IPS-18c (cell line): ENCODE results near the gene NELFB.

Experiments used
- H3K4me3 ChIP-seq: 2 replicates; pipeline ENCODE4 v1.7.0; 2013; ENCODE audit warnings: low read depth, mild to moderate bottlenecking, low read length, moderate library complexity; ENCODE audit not compliant: insufficient read depth
- H3K9me3 ChIP-seq: one replicate; pipeline ENCODE4 v1.6.1; 2013; ENCODE audit warnings: mild to moderate bottlenecking, low read length, moderate library complexity; ENCODE audit not compliant: control insufficient read depth, insufficient read depth

NELFB gene

GRCh38 chr9:137281345-137282116, 26.4 kb downstream of the NELFB start:
- no peaks in the 10 kb centered on the region for H3K9me3 ChIP-seq
- peak overlapping the region; percentile 58 for H3K4me3 ChIP-seq

DNA sequence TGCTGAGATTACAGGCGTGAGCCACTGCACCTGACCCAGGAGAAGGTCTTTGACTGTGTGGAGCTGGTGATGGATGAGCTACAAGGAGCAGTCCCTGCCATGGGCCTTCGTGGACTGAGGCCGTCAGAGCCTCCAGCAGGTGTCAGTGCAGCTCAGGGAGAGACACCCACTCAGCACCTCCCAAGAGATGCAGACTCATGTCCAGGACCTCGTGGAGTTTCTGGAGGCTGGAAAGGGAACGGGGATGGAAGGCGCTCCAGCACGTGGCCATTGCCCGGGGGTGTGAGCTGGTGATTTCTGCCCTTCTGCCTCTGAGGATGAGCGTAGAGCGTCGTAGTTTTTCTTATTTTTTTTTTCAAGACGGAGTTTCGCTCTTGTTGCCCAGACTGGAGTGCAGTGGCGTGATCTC, 31.9 kb downstream of the NELFB start:
- no peaks in the 10 kb centered on the region for H3K9me3 ChIP-seq
- H3K4me3 ChIP-seq = no peak overlapping the region

DNA sequence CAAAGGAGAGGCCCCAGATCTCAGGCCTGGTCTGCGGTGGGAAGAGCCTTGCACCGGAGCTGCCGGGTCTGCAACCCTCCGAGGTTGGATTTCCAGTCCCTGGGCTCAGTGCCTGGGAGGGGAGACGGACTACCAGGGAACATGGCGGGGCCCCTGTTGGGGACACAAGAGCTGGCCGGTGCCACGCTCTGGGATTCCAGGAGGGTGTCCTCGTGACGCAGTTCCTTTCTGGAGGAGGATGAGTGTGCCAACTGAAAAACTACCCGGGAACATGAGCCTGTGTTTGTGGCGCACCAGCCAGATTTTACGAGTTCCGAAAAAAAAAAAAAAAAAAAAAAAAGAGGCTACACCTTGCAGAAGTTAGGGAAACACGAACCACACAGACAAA, 38.0 kb downstream of the NELFB start:
- no peak overlapping the region for H3K4me3 ChIP-seq

DNA sequence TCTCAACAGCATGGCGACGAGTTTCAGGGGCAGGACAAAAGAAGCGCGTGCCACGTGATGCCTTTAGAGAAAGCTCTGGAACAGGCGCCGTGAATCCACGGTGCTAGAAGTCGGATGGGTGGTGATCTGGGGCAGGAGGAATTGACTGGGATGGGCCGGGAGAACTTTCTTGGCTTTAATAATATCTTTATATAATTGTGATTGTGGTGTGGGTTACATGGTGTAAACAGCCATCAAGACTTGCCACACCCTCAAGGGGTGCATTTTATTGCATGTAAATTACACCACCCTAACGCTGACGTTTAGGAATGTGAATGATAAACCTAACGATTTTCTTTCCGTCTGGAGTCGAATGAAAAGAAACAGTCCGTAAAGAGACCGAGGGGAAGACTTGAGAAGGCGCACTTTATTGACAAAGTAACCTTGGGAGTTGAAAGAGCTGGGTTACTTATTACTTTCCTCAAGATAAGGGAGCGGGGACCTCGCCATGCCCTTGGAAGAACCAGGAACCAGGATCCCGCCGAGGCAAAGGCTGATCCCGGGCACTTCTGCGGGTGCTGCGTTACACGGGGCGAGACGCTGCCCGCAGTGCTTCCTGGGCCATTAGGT, 38.5 kb downstream of the NELFB start:
- Histone ChIP-seq H3K4me3 (no peak overlapping the region), H3K9me3 (peaks cover 3% of the 10 kb centered on the region)

More for the DNA sequence above, 38.0 kb downstream of the NELFB start:
- H3K9me3 ChIP-seq = peaks cover 3% of the 10 kb centered on the region

DNA sequence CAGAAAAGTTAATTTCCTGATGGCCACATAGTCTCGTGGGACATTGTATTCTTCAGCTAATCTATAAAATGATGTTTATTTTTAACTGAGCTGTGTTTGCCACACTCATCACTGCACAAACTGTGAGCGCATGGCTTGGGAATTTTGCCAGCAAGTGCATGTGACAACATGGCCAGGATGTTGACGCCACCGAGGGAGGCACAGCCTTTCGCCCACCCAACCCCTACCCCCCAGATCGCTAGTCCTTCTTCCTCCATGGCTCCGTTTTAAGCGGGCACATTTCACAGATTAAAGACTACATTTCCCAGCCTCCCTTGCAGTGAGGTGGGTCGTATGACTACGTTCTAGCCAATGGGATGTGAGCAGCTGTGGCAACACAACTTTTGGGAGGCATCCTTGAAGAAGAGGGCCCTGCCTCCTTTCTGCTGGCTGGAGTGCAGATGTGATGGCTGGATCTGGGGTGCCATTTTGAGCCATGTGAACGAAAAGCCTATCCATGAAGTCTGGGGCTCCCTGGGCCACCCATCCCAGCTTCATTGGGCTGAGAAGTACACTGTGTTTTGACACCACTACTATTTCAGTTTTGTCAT, 39.1 kb downstream of the NELFB start:
- Histone ChIP-seq H3K9me3 (peaks cover 3% of the 10 kb centered on the region), H3K4me3 (no peak overlapping the region)

DNA sequence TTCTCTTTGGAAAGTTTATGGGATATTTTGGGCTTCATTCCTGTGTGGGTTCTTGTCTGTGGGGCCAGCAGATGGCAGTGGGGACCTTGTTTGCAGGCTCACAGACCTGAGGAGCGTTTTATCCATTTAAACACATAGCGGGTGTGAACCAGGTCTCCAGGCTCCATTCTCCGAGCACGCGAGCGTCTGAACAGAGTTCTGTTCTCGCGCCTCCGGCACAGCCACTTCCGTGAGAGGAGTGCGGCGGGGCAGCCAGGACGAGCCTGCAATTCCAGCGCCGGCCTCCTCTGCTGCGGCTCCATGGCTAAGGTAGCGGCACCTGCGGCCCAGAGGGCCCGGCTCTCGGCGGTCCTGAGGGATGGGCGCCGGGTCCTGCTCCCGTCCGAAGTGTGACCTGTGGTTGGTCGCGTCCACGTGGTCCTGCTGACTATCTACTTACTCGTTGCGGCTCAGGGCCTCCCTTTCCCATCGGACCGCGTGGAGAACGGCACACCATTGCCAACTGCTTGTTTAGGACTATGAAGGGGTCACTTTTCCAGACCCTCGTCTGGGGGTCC, 39.6 kb downstream of the NELFB start:
- Histone ChIP-seq H3K9me3 (peaks cover 3% of the 10 kb centered on the region), H3K4me3 (peak overlapping the region; percentile 16; the same call in 1 of the 2 replicates)

DNA sequence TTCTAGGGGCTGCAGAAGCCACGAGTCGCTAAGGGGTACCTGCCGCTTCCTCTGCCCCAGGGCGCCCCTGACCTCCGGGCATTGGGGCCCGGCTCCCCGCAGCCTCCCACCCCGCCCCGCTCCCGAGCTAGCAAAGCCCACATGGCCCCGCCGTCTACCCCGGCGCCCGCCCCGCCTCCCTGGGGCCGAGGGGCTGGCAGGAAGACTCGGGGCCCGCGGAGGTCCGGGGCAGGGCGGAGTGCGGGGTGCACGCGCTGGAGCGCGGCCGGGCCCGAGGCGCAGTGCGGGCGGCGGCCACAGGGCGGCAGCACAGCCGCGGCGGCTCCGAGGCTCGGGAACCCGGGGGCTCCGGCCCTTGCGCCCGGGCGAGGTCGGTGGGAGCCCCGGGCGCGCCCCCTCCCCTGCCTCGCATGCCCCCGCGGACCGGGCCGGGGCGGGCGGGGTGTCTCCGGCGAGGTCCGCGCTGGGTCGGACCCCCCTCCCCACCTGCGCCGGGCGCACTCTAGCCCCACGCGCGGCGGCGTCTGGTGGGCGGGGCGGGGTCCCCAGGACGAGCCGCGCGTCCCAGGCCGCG, 40.2 kb downstream of the NELFB start:
- peaks cover 5% of the 10 kb centered on the region for H3K9me3 ChIP-seq
- H3K4me3 ChIP-seq = peak overlapping the region; percentile 31; the same call in 1 of the 2 replicates

DNA sequence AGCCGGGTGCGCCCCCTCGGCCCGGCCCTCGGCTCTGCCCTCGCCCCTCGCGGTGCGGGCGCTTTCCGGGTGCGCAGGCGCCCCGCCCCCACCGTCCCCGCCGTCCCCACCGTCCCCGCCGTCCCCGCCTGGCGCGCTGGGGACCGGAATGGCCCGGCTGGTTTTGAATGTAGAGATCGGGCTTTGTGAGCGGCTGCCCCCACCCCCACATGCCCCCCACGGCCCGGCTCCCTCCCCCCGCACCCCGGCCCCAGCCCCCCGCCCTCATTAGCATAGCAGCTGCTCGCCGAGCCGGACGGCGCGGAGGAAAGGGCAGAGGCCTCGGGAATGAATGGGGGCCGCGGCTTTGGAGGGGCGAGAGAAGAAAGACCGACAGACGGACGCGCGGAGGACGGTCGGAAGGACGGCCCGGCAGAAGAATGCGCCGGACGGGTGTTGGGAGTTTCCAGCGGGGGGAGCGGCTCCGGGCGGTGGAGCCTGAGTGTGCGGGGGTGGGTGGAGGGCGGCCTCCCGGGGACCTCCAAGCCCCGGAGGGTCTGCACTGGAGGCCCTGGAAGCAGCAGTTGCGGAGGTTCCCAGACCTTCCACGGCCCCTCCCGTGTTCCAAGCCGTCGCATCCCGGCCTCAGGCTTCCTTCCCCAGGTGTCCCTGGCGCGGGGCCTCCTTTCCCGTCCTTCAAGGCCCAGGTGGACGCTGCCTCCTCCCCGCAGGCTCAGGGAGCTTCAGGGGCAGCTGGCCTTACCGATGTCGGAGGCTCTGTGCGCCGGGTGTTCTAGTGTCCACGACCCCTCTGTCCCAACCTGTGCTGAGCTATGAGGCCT, 40.9 kb downstream of the NELFB start:
- Histone ChIP-seq H3K9me3 (peaks cover 5% of the 10 kb centered on the region), H3K4me3 (peak overlapping the region; percentile 34)

DNA sequence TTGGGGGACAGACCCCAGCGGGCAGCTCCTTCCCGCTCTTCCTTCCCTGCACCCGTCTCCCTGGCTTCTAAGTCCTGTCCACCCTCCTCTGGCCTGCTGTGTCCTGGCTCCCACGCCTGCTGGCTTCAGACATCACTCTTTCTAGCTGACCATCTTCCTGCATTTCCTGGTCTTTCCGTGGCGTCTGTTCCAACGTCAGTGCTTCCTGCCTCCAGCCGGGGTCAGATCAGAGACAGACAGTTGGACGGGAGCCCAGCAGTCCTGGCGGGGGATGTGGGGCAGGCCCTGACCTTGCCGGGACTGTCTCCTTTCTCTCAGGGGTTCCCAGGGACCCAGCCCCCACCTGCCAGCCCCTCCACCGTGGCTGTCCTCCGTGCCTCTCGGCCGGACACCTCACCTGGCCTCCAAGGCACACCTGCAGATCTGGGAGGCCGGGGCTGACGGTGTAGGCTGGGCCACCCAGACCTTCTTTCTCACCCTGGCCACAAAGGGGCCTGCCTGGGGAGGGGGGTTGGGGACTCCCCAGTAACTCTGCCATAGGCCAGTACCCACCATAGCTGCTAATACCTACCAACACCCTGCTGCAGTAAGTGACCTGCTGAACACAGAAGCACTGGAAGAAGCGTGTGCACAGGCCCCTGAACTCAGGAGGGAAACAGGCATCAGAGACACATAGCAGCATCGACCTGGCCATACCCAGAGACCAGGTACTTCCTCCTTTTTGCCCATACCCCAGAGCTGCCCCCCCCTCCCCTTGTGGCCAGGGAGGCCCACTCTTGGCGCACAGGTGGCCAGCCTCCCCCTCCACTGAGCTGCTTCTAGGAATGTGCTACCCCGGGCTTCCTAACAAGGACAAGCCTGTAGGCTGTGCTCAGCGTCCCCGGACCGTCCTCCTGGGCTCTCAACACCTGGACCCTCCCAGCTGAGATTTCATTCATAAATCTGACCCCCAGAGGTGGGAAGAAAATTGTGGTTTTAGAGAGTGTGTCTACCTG, 41.8 kb downstream of the NELFB start:
- Histone ChIP-seq H3K4me3 (peak overlapping the region; percentile 34), H3K9me3 (peaks cover 5% of the 10 kb centered on the region)

DNA sequence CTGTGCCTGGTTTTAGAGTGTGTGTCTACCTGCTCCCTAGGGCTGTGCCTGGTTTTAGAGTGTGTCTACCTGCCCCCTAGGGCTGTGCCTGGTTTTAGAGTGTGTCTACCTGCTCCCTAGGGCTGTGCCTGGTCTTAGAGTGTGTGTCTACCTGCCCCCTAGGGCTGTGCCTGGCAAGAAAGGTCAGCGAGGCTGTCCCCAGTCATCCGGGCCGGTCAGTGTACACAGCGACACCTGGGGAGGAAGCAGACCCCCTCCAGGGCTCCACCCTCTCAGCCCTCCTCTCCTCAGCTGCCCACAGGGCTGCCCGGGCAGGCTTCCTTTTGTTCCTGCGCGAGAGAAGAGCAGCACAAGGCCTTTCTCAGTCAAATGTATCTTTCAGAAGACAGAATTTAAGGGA, 42.8 kb downstream of the NELFB start:
- H3K4me3 ChIP-seq = 0 out of 2 replicates have a peak overlapping the region, but pooled peaks have one; percentile 9
- H3K9me3 ChIP-seq = peaks cover 5% of the 10 kb centered on the region

- Histone ChIP-seq H3K4me3 (peak overlapping the region; percentile 92), H3K9me3 (peaks cover 5% of the 10 kb centered on the region)
Observed at GRCh38 chr9:137298401-137299202, 43.5 kb downstream of the NELFB start.

DNA sequence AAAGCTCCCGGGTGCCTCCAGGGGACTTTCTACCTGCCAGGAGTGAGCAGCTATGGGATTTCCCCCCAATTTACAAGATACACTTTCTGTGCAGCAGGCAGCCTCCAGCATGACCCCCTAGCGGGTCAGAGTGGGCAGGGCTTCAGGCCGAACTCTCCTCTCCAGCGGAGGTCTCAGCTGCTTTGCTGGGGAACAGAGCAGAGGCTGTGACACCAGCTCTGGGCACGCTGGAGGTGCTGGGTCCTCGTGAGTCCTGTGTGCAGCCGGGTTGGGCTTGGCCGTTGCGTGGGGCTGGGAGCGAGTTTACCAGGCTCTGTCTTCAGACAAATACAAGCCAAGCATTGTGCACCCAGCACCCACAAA, 44.1 kb downstream of the NELFB start:
- H3K4me3 ChIP-seq = peak overlapping the region; percentile 92

GRCh38 chr9:137299938-137300337, 44.8 kb downstream of the NELFB start:
- Histone ChIP-seq H3K9me3 (peaks cover 5% of the 10 kb centered on the region), H3K4me3 (peak overlapping the region; percentile 92)

More for the DNA sequence above, 44.1 kb downstream of the NELFB start:
- H3K9me3 ChIP-seq = peaks cover 5% of the 10 kb centered on the region

GRCh38 chr9:137300567-137301080, 45.5 kb downstream of the NELFB start:
- H3K4me3 ChIP-seq = peak overlapping the region; percentile 92
- H3K9me3 ChIP-seq = peaks cover 5% of the 10 kb centered on the region
